ENCODE data around the gene GNG12.

DNA sequence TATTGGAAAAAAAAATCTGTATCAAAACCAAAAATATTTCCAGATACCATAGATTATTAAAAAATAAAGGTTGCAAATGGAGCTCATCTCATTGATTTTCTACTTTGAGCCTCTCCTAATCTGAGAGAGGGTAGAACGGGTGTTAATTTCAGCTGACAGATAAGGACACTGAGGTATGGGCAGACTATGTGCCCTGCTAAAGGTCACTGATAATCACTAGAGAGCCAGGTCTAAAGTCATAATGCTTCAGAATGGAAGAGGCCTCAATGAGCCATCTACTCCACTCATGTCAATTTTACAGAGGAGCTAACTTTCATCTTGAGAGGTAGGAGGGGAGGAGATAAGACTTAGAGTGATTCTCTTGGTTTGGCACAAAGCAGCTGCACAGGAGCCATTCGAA, 21.0 kb downstream of the GNG12 start:
- TF ChIP-seq, protein P1, sequence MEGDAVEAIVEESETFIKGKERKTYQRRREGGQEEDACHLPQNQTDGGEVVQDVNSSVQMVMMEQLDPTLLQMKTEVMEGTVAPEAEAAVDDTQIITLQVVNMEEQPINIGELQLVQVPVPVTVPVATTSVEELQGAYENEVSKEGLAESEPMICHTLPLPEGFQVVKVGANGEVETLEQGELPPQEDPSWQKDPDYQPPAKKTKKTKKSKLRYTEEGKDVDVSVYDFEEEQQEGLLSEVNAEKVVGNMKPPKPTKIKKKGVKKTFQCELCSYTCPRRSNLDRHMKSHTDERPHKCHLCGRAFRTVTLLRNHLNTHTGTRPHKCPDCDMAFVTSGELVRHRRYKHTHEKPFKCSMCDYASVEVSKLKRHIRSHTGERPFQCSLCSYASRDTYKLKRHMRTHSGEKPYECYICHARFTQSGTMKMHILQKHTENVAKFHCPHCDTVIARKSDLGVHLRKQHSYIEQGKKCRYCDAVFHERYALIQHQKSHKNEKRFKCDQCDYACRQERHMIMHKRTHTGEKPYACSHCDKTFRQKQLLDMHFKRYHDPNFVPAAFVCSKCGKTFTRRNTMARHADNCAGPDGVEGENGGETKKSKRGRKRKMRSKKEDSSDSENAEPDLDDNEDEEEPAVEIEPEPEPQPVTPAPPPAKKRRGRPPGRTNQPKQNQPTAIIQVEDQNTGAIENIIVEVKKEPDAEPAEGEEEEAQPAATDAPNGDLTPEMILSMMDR (optimal IDR thresholded peaks at IDR 0.05 in 1 of 3, IDR thresholded peaks at IDR 0.05 in 1 of 3, conservative IDR thresholded peaks at IDR 0.05 in 1 of 3; ENCODE audit: extremely low read depth in 1 of 3, insufficient read depth in 2 of 3, low read length in 3 of 3) = no peak
- no peak for TF ChIP-seq EZH2 (IDR thresholded peaks at IDR 0.05; ENCODE audit: low read length)

Data from keratinocyte (primary cell).